CD4-positive, alpha-beta T cell treated with Interleukin-17A for 1 hour (primary cell): ENCODE data around the gene DYTN.

Experiments
- DNase-seq: peaks from one replicate; pipeline ENCODE4 v3.0.0-alpha.2; 2020

The DYTN gene

DNA sequence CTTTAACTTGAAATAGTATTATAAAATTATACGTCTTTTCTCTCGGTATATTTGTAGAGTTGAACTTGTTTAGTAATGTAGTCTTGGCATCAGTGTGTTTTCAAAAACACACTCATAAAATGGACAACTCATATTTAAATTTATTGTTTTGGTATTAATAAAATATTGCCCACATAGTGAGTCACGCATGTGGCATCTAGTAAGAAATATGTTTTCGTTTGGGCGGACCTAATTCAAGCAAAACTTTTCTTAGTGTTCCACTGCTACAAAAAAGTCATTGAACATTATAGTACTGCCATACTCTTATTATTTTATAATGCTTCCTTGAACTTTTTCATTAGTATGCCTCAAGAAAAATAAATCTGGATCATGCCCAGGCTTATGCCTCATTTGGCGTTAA, 107.0 kb downstream of the DYTN start:
- DNase-seq = no peak

DNA sequence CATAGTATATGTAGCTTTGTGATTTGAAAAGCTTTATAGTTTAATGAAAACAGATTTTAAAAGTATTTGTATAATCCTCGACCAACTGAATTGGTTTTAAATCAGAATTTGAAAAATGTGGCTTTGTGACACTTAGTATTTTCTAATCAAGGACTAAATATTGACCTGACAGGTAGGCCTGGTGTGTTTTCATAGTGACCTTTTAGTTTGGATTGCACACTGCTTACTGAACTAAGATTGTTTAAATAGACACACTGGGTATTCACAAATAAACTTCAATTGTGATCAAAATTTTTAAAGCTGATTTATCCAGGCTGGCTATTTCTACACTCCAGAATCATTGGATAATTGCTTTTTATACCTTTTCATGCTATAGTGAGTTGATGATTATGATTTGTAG, 107.7 kb downstream of the DYTN start:
- DNase-seq = no peak

DNA sequence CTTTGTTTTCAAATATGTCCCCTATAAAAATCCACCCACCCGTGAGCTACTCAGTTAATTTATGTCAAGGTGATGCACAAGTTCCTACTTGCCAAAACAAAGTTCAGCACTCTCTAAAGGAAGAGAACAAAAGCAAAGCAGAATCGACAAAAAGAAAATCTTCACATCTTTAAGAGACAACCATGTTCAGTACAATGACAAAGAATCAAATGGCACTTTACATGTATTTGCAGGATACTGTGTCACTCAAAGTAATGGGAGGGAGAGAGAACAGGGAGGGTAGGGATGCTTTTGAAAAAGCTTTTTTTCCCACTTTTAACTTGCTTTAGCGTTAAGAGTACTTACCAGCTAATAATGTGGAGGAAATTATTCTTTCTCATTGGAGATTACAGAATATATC, 115.0 kb downstream of the DYTN start:
- DNase-seq = no peak
